Measurements from ENCODE around the gene PLK1.
"Not testable (repeated sequence)": the region's sequence is repeated elsewhere in the genome, so short reads cannot be mapped to it uniquely, and the experiment has no call there.

PLK1 gene

GRCh38 chr16:23710504-23710903 is 31.8 kb downstream of the PLK1 start:
- no peak for ATAC-seq
- DNase-seq = no peak

DNA sequence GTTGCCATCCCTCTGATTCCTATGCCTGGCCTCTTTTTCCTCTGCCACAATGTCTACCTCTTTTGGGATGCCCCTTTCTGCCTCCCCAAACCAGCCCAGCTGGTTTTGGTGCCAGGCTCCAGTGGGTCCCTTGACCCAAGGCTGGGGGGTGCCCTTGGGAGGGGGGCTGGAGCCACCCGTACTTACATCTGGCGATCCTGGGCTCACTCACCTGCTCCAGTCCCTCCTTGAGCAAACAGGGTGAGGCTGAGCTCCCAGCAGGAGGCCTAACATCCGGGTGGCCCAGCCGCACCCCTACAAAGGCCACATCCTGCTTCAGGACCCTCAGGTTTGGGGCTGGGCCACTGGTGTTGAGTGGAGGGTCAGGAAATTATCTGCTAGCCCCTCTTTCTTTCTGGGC is 33.1 kb downstream of the PLK1 start:
- ATAC-seq (no peak), DNase-seq (no peak)

DNA sequence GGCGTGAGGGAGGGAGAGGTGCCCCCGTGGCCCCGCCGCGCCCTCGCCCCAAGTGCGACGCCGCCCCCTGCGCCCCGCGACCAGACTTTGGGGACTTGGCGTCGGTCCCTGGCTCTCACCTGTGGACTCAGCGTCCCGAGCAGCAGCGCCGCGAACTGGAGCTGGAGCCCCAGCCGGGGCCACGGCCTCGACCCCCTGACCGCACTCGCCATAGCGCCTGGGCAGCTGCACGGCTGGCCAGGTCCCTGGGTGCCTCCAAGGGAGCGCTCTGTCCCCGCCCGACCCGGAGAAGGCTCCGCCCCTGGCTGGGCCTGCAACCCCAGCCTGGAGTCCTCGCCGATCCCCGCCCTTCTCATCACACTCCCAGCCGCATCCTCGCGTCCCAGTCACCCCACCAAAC is 34.3 kb downstream of the PLK1 start, which contains the start of gene ERN2:
Gene ERN2 (minus strand): TSS at position 247 of the 400 bp plus-strand sequence. CDS start 35 bp downstream, at position 212.
- DNase-seq (no peak), ATAC-seq (no peak)

- ATAC-seq = no peak
- no peak for DNase-seq
Measured at GRCh38 chr16:23716484-23716883, 37.8 kb downstream of the PLK1 start.

- DNase-seq = not testable (repeated sequence)
Measured at GRCh38 chr16:23722613-23723240, 44.0 kb downstream of the PLK1 start.

DNA sequence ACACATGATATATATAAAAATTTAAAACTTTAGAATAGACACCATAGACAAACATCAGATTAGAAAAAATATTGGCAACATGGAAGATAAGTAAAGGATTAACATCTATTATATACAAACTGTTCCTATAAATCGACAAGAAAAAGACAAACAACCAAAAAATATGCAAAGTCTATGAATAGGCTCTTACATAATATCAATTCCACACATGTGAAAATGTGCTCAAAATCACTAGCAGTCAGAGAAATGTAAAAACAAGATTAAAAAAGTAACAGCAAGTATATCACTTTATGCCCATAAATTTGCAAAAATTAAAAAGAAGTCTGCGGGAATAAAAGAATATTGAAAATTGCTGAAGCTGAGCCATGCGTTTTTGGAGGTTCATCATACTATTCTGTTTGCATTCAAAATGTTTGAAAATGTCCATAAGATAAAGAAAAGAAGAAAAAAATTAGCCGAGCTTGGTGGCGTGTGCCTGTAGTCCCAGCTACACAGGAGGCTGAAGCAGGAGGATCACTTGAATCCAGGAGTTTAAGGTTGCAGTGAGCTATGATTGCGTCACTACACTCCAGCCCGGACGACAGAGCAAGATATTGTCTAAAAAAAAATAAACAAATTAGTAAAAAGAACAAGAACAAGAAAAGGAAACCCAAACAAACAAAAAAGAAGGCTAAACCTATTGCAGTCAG is 45.6 kb downstream of the PLK1 start:
- no peak for DNase-seq
- ATAC-seq = no peak

More at GRCh38 chr16:23722613-23723240, 44.0 kb downstream of the PLK1 start:
- not testable (repeated sequence) for ATAC-seq

- DNase-seq (no peak), ATAC-seq (no peak)
Measured at GRCh38 chr16:23724785-23725131, 46.1 kb downstream of the PLK1 start.

GRCh38 chr16:23726710-23727109 is 48.0 kb downstream of the PLK1 start:
- no peak for DNase-seq

GRCh38 chr16:23728112-23728477 is 49.4 kb downstream of the PLK1 start:
- ATAC-seq = no peak

More at GRCh38 chr16:23726710-23727109, 48.0 kb downstream of the PLK1 start:
- no peak for ATAC-seq

GRCh38 chr16:23729503-23730424 is 51.1 kb downstream of the PLK1 start:
- DNase-seq (no peak), ATAC-seq (no peak)

More at GRCh38 chr16:23728112-23728477, 49.4 kb downstream of the PLK1 start:
- no peak for DNase-seq

- no peak for ATAC-seq
- DNase-seq = no peak
Measured at GRCh38 chr16:23734176-23734893, 55.6 kb downstream of the PLK1 start.

GRCh38 chr16:23737423-23738028 is 58.8 kb downstream of the PLK1 start:
- not testable (repeated sequence) for DNase-seq, ATAC-seq

DNA sequence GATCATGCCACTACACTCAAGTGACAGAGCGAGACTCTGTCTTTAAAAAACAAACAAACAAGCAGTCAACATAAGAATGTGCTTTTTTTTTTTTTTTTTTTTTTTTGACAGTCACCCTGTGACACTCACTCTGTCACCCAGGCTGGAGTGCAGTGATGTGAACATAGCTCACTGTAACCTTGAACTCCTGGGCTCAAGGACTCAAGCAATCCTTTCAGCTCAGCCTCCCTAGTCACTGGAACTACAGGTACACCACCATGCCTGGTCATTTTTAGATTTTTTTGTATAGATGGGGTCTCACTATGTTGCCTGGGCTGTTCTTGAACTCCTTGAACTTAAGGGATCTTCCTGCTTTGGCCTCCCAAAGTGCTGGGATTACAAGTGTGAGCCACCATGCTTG is 60.8 kb downstream of the PLK1 start:
- DNase-seq (no peak), ATAC-seq (no peak)

Data from stimulated activated naive CD8-positive, alpha-beta T cell treated with anti-CD3 and anti-CD28 coated beads, Interleukin-15, Interleukin-2, amounts not matched to agents 100 U/mL and 50 U/mL, for 24 hours (primary cell).